GM18517 (cell line): ENCODE results near the gene RRP36.
"Not testable (repeated sequence)": the region's sequence is repeated elsewhere in the genome, so short reads cannot be mapped to it uniquely, and the experiment has no call there.

Source experiments
- ATAC-seq: cut with Tn5 transposase; IDR thresholded peaks from one replicate; pipeline ENCODE4 v1.9.1; 2021; ENCODE audit warnings: mild to moderate bottlenecking, moderate library complexity; ENCODE audit not compliant: unreplicated experiment

RRP36 gene, protein sequence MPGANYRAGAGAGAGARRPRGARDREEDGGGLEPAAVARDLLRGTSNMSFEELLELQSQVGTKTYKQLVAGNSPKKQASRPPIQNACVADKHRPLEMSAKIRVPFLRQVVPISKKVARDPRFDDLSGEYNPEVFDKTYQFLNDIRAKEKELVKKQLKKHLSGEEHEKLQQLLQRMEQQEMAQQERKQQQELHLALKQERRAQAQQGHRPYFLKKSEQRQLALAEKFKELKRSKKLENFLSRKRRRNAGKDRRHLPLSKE

DNA sequence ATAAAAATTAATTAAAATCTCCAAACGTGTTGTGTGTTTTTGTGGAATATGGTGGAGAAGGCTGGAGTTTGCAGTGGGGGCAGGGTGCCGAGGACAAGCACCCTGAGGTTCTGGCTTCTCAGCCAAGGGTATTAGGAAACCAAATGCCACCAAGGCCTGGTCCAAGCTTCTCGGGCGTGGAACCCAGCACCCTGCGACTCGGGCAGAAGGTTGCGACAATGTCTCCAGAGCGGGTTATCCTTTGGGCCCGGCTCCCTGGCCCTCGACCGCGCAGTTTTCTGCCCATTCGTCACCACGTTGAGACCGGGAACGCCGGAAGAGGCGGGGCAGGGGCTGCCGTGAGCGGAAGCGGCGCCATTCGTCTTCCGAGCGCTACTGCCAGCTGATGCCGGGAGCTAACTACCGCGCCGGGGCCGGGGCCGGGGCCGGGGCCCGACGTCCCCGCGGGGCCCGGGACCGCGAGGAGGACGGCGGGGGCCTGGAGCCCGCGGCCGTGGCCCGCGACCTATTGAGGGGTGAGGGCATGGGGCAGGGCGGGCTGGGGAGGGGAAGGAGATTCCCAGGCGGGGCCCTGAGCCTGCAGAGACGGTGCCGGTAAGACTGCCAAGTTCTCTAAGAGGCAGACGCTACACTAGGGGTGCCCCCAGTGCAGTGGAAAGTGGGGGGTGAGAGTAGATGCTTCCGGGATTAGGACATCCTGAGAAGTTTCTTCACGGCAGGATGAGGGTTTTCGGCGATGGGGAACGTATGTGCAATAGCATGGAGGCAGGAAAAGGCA is at the start of gene RRP36:
Gene RRP36 (plus strand): TSS at position 354 of the 778 bp plus-strand sequence. CDS start 32 bp downstream, at position 386.
- ATAC-seq, result peak; percentile 58

DNA sequence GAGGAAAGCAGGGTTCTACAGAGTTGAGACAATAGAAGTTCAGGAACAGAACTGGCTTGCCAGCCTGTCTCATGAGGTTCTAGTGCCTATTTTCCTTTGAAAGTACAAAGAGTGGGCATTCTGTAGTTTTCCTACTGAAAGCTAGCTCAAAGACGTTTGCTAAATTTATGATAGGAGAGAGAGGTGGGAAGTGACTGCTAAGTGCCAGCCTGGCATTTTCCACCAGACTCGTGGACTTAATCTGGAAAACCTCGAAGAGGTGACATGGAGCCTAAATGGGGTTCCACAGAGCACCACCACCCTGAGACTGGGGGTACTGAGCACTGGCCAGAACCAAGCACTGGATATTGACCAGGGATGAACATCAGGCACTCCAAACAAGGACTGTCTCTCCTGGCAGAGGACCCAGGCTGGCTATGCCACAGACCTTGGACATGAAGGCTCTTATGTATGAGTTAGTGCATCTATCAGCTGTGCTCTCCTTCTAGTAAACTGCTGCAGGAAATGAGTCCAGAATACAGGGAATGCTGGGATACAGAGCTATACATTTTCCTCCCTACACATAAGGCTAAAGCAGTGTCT is 49.6 kb upstream of the RRP36 start:
- ATAC-seq, result no peak

GRCh38 chr6:42973926-42974325 is 47.5 kb upstream of the RRP36 start:
- no peak for ATAC-seq

GRCh38 chr6:42974919-42975505 is 46.4 kb upstream of the RRP36 start:
- no peak for ATAC-seq

DNA sequence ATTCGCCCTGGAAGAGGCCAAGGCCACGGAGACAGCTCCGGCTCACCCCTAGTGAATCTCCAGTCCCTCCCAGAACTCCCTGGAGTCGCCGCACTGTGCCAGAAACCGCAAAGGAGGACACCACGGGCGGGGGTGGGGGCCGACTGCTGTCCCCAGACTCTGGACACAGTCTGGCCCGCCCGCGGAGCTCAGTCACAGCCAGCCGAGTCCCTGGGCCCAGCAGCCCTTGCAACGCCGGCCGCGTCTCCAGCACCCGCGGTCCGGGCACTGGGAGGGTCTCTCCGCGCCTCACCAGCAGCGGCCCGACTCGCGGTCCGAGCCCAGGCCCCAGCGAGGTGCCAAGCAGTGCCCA is 43.0 kb upstream of the RRP36 start:
- no peak for ATAC-seq

DNA sequence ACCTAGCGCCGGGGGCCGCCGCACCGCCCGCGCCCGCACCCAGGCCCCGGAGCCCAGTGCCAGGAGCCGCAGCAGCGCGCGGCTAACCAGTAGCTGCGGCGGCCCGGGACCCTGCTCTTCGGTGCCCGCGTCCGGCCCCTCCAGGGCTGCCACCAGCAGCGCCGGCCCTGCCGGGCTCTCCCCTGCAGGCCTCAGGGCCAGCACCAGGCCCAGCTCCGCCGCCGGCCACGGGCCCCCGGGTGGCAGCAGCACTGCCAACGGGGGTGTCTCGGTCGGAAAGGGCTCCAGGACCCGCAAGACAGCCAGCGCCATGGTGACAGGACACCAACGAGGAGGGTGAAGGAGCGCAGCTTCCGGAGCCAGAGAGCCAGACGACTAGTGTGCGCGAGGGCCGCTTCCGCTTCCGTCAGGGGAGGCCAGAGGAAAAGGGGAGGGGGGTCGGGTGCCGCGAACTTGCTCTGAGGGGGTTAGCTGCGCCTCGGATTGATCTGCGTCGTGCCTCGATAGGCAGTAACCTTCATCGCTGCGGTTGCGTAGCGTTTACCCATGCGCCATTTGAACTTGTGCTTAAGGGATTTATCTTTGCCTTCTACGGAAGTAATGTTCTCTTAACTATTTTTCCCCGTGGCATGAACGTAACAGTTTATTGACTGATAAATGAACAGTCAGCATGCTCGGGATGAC is 42.4 kb upstream of the RRP36 start, which contains the start of gene PEX6:
Gene PEX6 (minus strand): TSS at position 343 of the 684 bp plus-strand sequence. CDS start 31 bp downstream, at position 312.
- peak; percentile 86 for ATAC-seq

GRCh38 chr6:42979523-42980177 is 41.8 kb upstream of the RRP36 start:
- ATAC-seq, result no peak

DNA sequence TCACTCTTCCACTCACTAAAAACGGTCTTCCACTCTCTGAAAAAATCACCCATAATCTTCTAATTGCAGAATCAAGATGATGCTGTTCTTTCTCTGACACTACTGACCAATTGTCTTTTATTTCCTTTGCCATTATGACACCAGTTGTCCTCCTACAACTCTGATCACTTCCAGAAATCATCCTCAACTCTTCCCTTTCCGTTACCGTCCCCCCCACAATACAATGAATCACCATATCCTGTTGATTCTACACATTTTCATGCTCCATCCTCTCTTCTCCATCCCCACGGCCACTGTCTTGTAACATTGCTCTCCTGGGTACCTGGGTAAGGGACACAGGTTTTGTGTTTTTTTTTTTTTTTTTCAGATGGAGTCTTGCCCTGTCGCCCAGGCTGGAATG is 39.6 kb upstream of the RRP36 start:
- ATAC-seq, result no peak

DNA sequence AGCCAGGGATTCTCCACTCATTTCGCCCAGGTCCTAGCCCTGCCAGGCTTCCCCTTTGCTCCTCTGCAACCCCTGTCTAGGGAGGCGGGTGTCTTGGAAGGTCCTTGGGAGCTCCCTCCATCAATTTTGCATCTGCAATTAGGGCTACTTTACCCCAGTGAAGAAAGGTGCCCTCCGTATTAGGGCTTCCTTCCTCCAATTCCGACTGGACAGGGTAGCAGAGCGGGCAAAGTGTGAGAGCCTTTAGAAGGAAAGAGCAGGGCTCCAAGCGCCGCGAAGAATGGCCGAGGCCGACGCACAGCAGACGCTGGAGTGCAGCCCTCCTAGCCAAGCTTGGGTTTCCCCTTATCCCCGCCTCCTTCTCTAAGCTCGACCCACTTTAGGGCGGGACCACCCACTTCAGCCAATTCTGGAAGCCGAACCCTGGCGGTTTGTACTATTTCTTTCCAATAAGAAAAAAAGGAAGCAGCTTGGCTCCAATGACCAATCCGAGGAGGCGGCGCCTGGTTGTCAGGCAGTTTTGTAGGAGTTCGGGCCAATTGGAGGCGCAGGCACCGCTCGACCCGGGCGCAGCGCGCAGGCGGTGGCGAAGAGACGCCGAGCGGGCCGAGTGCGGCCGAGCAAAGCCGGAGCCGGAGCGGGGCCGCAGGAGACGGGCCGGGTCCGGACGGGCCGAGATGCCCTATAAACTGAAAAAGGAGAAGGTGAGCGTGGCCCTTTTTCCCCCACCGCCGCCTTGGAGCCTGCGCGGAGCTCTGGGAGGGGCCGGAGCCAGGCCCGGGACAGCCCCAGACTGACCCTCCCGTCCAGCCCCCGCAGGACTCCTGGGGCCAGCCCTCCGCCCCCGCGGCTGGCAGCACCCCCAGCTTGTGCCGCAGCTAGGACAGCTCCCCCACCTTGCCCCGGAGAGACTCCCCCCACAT is 37.2 kb upstream of the RRP36 start, which contains the start of gene PPP2R5D:
Gene PPP2R5D (plus strand): TSS at position 570 of the 923 bp plus-strand sequence. CDS start 108 bp downstream, at position 678.
- peak; percentile 91 for ATAC-seq

DNA sequence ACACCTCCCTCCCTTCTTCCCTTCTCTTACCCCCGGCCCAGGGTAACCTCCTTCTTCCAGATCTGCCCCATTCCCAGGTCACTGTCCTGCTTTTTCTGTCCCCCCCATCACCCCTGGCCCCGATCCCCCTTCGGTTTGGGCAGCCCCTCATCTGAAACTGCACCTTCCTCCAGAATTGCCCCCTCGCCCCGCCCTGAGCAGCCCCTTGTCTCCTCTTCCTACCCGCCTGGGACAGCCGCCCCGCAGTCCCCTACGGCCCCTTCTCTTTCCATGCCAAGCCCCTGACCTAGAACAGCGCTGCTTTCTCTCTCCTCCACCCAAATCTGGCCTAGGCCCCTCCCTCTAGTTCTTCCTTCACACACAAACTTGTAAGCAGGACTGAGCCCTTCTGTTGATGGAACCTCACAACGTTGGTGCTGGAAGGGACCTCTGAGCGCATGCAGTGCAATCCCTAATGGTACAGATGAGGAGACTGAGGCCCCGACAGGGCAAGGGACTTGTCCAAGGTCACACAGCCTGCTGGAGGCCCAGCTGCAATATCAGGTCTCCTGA is 36.4 kb upstream of the RRP36 start:
- ATAC-seq, result no peak

- ATAC-seq, result no peak
These were observed 33.6 kb upstream of the RRP36 start for GRCh38 chr6:42987533-42988451.

GRCh38 chr6:42988486-42989020 is 32.9 kb upstream of the RRP36 start:
- no peak for ATAC-seq

DNA sequence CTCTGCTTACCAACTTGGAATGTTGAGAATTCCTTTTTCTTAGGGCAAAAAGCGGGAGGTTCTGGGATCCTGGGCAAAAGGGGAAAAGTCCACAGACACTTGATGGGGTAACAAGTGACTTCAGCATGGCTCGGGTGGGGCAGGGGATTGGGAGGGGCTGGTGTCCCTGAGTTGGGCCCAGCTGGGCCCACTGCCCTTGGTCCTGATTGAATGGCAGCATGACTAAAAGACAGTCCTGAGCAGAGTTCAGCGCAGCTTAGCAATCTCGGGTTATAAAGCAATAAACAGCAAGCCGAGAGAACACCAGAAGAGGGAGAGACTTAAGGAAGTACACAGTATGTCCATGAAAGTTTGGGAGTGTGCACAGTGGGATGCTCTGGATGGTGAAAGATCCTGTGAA is 31.5 kb upstream of the RRP36 start:
- ATAC-seq, result no peak

DNA sequence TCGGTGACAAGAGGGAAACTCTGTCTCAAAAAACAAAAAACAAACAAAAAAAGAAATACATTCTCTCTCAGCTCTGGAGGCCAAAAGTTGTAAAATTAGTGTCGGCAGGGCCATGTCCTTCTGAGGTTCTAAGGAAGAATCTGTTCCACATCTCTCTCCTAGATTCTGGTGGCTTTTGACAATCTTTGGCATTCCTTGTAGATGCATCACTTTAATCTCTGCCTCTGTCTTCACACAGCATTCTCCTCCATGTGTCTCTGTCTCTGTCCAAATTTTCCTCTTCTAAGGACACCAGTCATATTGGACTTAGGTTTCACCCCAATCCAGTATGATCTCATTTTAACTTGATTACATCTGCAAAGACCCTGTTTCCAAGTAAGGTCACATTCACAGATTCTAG is 28.0 kb upstream of the RRP36 start:
- no peak for ATAC-seq

DNA sequence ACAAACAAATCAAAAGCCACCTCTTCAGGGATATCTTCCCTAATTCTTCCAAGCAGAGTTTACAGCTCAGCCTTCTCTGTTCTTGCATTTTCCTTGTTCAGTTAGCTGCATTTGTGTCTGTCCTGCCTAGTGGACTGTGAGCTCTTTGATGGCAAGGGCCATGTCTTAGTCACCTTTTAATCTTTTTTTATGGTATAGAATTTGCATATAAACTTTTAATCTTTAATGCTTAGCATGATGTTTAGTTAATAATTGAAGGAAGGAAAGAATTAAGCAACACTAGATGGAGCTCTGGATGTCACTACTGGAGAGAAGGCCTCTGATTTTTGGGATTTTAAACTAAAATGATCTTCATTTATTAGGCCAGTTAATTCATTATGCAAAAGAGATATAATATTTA is 24.9 kb upstream of the RRP36 start:
- no peak for ATAC-seq

DNA sequence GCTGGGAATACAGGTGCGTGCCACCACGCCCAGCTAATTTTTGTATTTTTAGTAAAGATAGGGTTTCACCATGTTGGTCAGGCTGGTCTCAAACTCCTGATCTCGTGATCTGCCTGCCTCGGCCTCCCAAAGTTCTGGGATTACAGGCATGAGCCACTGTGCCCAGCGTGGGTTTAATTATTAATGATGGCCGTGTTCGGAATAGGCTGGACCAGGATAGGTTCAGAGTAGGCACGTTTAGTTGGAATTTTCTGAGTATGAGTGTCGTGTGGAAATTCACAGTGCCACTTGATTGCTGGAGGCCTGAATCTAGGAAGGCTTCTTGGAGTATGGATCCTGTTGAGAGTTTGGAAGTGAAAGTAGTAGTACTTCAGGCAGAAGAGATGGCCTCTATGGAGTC is 23.2 kb upstream of the RRP36 start:
- not testable (repeated sequence) for ATAC-seq

DNA sequence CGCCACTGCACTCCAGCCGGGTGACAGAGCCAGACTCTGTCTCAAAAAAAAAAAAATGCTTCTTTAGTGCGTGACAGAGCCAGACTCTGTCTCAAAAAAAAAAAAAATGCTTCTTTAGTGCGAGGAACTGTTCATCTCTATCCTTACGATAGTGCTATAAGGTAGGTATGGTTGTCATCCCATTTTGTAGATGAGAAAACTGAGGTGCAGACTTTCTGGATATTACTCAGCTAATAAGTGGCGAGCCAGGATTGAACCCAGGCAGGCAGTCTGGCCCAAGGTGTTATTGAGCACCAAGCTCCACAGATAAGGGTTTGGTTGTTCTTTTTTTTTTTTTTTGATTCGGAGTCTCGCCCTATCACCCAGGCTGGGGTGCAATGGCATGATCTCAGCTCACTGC is 19.6 kb upstream of the RRP36 start:
- no peak for ATAC-seq

- no peak for ATAC-seq
These were observed 15.6 kb upstream of the RRP36 start for GRCh38 chr6:43005844-43006243.
